ENCODE data around the gene MTUS2. TPM values are rescaled to one million over a fixed set of nuclear protein-coding genes. Genes with fewer than 3 reads are reported as not detected.

MTUS2 gene
- polyA plus RNA-seq, 1 donor from 2014 or later = 4.4 TPM

- Histone ChIP-seq H3K36me3 (ENCODE audit: insufficient read depth, low read length) (no peaks in the 10 kb centered on the region), H3K4me3 (ENCODE audit: low read length) (no peak overlapping the region), H3K9me2 (ENCODE audit: insufficient read depth, low read length) (no peaks in the 10 kb centered on the region), H3K27me3 (ENCODE audit: insufficient read depth, low read depth, low read length) (no peaks in the 10 kb centered on the region), H3K79me2 (replicated peaks; ENCODE audit: insufficient read depth, low read length) (no peaks in the 10 kb centered on the region), H3K27ac (ENCODE audit: low read length) (no peak overlapping the region), H3K4me2 (ENCODE audit: low read length) (no peak overlapping the region), H3K9me3 (ENCODE audit: low read length) (no peaks in the 10 kb centered on the region), H3K9ac (ENCODE audit: low read length) (no peak overlapping the region), H4K20me1 (ENCODE audit: insufficient read depth) (no peaks in the 10 kb centered on the region), H2AFZ (ENCODE audit: low read depth, low read length) (no peak overlapping the region), H3F3A (ENCODE audit: insufficient read depth, low read length, poor library complexity, severe bottlenecking) (no peaks in the 10 kb centered on the region)
- TF ChIP-seq POLR2AphosphoS5 (IDR thresholded peaks at IDR 0.05) = no peak
- no peak for TF ChIP-seq CTCF (IDR thresholded peaks at IDR 0.05; ENCODE audit: poor library complexity, severe bottlenecking)
- TF ChIP-seq SMC3 (conservative IDR thresholded peaks at IDR 0.05; ENCODE audit: poor library complexity) = no peak
- TF ChIP-seq TAF1 (IDR thresholded peaks at IDR 0.05; ENCODE audit: low read depth) = no peak
Measured at GRCh38 chr13:29464105-29464679, 644.1 kb downstream of the MTUS2 start.

GRCh38 chr13:29465741-29466293 lies 645.7 kb downstream of the MTUS2 start:
- Histone ChIP-seq H2AFZ (ENCODE audit: low read depth, low read length) (no peak overlapping the region), H3K4me2 (ENCODE audit: low read length) (no peak overlapping the region), H3K9me3 (ENCODE audit: low read length) (no peaks in the 10 kb centered on the region), H3K27ac (ENCODE audit: low read length) (no peak overlapping the region), H3K9me2 (ENCODE audit: insufficient read depth, low read length) (no peaks in the 10 kb centered on the region), H3F3A (ENCODE audit: insufficient read depth, low read length, poor library complexity, severe bottlenecking) (no peaks in the 10 kb centered on the region), H3K79me2 (replicated peaks; ENCODE audit: insufficient read depth, low read length) (no peaks in the 10 kb centered on the region), H3K27me3 (ENCODE audit: insufficient read depth, low read depth, low read length) (no peaks in the 10 kb centered on the region), H3K9ac (ENCODE audit: low read length) (no peak overlapping the region), H4K20me1 (ENCODE audit: insufficient read depth) (no peaks in the 10 kb centered on the region), H3K36me3 (ENCODE audit: insufficient read depth, low read length) (no peaks in the 10 kb centered on the region), H3K4me3 (ENCODE audit: low read length) (no peak overlapping the region)
- no peak for TF ChIP-seq EP300 (conservative IDR thresholded peaks at IDR 0.05; ENCODE audit: poor library complexity, severe bottlenecking)
- TF ChIP-seq POLR2AphosphoS5 (IDR thresholded peaks at IDR 0.05) = no peak
- no peak for TF ChIP-seq MXI1 (conservative IDR thresholded peaks at IDR 0.05; ENCODE audit: poor library complexity, severe bottlenecking)
- TF ChIP-seq SMC3 (conservative IDR thresholded peaks at IDR 0.05; ENCODE audit: poor library complexity) = no peak
- TF ChIP-seq CTCF (IDR thresholded peaks at IDR 0.05; ENCODE audit: poor library complexity, severe bottlenecking) = no peak
- no peak for TF ChIP-seq TAF1 (IDR thresholded peaks at IDR 0.05; ENCODE audit: low read depth)
- TF ChIP-seq EZH2 (IDR thresholded peaks at IDR 0.05; ENCODE audit: borderline replicate concordance, insufficient read depth, low read length, poor library complexity, severe bottlenecking) = no peak
- TF ChIP-seq RAD21 (conservative IDR thresholded peaks at IDR 0.05) = no peak
- TF ChIP-seq REST (IDR thresholded peaks at IDR 0.05; ENCODE audit: borderline replicate concordance) = no peak

All from neural cell (in vitro differentiated cells).